ENCODE data around the gene YPEL2.

- no peak for TF ChIP-seq CTCF (IDR thresholded peaks at IDR 0.05; ENCODE audit: insufficient read depth, low read depth, low read length)
- no peak for TF ChIP-seq EZH2 (IDR thresholded peaks at IDR 0.05; ENCODE audit: insufficient read depth, low read length)
Measured at GRCh38 chr17:59427996-59428395, 96.5 kb downstream of the YPEL2 start.

All from astrocyte (in vitro differentiated cells and primary cell).